Ectodermal cell (in vitro differentiated cells): ENCODE measurements around the gene TPSB2.
"Not testable (repeated sequence)": the region's sequence is repeated elsewhere in the genome, so short reads cannot be mapped to it uniquely, and the experiment has no call there.

Experiments
- H3K27ac ChIP-seq: 2 replicates; pipeline ENCODE4 v1.7.0; 2013; ENCODE audit warnings: mild to moderate bottlenecking, low read depth, low read length; ENCODE audit not compliant: insufficient read depth, poor library complexity, severe bottlenecking
- H3K27me3 ChIP-seq: 2 replicates; pipeline ENCODE4 v1.7.0; 2013; ENCODE audit warnings: mild to moderate bottlenecking, low read length; ENCODE audit not compliant: insufficient read depth, control insufficient read depth, poor library complexity, severe bottlenecking
- H3K36me3 ChIP-seq: one replicate; pipeline ENCODE4 v1.7.0; 2013; ENCODE audit warnings: low read length; ENCODE audit not compliant: control insufficient read depth, insufficient read depth
- H3K4me1 ChIP-seq: one replicate; pipeline ENCODE4 v1.7.0; 2013; ENCODE audit warnings: low read length; ENCODE audit not compliant: control insufficient read depth, insufficient read depth
- H3K4me3 ChIP-seq: 2 replicates; pipeline ENCODE4 v1.7.0; 2013; ENCODE audit warnings: low read depth, low read length, control low read depth; ENCODE audit not compliant: insufficient read depth
- H3K9me3 ChIP-seq: 2 replicates; pipeline ENCODE4 v1.7.0; 2013; ENCODE audit warnings: mild to moderate bottlenecking, low read length, moderate library complexity; ENCODE audit not compliant: control insufficient read depth
- WGBS, 2 experiments: methylation state at CpG; one replicate each; pipeline ENCODE4 v1.1.7; 2013; ENCODE audit warnings: missing lambda C conversion rate in 2 of 2; 5-methylcytosine and 5-hydroxymethylcytosine counted together

TPSB2 gene

DNA sequence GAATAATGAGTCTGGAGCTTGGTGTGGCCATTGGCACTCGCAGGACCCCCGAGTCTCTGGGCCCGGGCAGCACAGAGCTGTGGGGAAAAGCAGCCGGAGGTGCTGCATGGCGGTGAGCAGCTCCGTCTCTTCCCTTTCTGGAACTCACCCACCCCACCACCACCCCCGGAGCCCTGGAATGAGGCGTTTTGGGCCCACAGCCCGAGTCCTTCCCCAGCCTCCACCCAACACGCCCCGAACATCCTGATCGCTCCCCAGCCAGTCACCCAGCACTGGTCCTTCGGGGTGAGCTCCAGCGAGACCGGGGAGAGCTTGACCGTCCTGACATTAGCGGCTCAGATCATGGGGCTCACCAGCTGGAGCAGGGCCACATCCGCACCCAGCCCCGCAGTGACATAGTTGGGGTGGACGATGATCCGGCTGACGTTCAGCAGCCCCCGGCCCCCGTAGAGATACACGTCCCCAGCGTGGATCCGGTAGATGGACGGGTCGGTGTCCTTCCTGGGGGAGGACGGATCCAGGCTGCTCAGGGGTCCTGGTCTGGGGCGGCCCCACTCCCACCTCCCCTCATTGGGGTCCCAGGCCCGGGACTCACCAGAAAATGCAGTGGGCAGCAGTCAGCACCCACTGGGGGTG, 32.3 kb upstream of the TPSB2 start:
- 92 to 94% methylated on average over 32 of the region's 32 CpGs for WGBS, 2 experiments
- Histone ChIP-seq H3K4me3 (no peak overlapping the region), H3K9me3 (no peaks in the 10 kb centered on the region), H3K36me3 (no peaks in the 10 kb centered on the region), H3K4me1 (peaks cover 5% of the 10 kb centered on the region), H3K27me3 (peaks cover 47% of the 10 kb centered on the region), H3K27ac (no peak overlapping the region)

DNA sequence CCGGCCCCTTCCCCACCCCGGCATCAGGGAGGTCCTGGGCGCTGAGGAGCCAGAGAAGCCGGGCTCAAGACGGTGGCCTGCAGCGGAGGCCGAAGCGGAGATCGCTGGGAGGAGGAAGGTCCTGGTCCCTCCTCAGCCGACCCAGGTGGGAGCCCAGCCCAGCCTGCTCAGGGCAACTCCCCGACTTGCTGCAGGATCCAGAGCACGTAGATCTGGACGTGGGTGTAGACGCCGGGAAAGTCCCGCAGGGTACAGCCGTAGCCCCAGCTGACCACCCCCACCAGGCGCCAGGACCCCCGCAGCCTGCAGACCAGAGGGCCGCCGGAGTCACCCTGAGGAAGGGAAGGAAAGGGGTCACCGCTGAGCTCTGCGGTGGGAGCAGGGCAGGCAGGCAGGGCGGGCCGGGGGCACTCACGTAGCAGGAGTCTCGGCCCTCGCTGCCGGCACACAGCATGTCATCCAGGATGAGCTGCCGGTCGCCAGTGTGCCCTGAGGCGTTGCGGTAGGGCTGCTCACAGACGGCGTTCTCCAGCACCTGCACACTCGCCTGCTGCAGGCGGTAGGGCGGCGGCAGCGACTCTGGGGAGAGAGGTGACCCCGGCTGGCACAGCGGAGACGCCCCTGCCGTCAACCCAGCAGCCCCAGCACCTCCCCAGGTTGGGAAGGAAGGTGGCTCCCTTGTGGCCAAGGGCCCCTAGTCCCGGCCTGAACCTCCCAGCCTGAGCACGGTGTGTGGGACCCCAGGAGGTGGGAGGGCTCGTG, 31.3 kb upstream of the TPSB2 start:
- H3K27ac ChIP-seq = no peak overlapping the region
- 49 to 50% methylated on average over 47 of the region's 47 CpGs for WGBS, 2 experiments
- H3K27me3 ChIP-seq = peaks cover 47% of the 10 kb centered on the region
- H3K4me3 ChIP-seq = no peak overlapping the region
- H3K36me3 ChIP-seq = no peaks in the 10 kb centered on the region
- H3K4me1 ChIP-seq = peaks cover 5% of the 10 kb centered on the region
- H3K9me3 ChIP-seq = no peaks in the 10 kb centered on the region

DNA sequence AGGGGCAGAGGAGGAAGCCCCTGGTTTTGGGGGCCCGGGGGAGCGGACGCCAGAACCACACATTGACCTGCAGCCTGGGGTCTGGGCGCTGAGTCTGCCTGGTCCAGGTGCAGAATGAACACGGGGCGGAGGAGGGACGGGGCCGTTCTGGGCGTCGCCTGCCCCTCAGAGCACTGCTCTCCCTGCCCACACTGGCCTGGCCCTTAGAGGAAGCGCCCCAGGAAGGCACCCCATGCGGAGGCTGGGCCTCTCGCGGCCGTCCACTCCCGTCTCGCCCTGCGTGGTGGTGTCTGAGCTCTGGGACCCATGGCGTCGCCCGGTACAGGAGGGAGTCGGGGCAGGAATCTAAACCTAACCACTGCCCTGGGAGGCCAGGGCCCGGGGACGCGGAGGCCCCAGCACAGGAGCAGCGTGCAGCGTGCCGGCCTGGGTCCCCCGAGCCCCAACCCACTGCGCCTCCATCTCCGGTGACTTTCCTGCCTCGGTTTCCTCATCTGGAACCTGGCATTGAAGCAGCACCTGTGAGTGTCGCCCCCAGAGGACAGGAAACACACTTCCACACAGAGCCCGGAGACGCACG, 30.2 kb upstream of the TPSB2 start:
- Histone ChIP-seq H3K9me3 (no peaks in the 10 kb centered on the region), H3K36me3 (no peaks in the 10 kb centered on the region), H3K27me3 (peaks cover 44% of the 10 kb centered on the region), H3K4me3 (no peak overlapping the region), H3K4me1 (peaks cover 5% of the 10 kb centered on the region), H3K27ac (no peak overlapping the region)
- 87 to 88% methylated on average over 36 of the region's 36 CpGs for WGBS, 2 experiments

DNA sequence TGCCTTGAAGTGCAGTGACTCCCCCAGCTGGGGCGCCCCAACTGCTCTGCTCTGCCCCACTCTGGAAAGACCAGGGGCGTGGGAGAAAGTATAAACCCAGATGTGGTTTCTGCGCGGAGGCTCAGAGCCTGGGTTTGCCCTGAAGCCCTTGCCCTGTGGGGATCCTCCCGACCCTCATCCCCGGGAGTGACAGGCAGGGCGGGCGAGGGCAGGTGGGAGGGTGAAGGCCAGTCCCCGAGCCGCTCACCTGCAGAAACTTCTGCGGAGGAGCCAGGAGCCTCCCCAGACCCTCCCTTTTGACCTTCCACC, 29.7 kb upstream of the TPSB2 start:
- WGBS, 2 experiments = 59% methylated on average over 11 of the region's 11 CpGs
- Histone ChIP-seq H3K36me3 (no peaks in the 10 kb centered on the region), H3K4me3 (no peak overlapping the region), H3K9me3 (no peaks in the 10 kb centered on the region), H3K27me3 (peaks cover 44% of the 10 kb centered on the region), H3K27ac (no peak overlapping the region), H3K4me1 (peaks cover 5% of the 10 kb centered on the region)

DNA sequence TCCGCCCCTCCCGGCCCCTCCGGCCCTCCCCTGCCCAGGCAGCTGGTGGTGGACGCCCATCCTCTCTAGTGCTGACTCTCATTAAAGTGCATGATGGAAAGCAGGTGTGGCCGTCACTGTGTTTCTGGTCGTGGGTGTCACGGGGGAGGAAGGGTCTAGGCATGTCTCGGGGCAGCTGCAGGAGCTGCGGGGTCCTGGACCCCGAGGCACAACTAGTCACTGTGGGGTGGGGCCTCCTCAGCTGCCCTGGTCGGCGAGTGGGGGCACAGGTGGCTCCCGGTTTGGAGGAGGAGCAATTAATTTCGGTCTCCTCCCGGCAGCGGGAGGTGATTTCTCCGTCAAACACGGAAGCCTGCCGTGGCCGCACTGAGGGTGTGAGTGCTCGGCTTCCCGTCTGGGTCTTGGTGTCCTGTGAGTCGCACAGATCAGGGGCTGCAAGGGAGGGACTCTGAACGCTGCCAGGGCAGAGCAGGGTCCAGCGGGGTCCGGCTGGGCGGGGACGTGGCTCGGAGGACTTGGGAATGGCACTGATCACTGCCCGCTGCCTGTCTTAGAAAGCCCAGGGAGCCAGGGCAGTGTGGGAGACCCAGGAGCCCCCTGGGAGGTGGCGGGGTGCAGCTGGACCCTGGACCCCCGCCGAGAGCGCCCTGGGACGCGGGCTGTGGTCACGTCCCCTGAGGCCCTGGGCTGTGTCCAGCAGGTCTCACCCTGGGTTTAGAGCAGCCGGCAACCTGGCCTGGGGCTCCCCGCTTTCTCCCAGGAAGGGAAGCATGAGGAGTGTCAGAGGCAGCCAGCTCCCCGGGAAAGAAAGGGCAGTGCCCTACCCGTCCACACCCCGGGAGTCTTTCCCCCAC, 29.1 kb upstream of the TPSB2 start:
- H3K4me1 ChIP-seq = peaks cover 5% of the 10 kb centered on the region
- H3K4me3 ChIP-seq = no peak overlapping the region
- no peaks in the 10 kb centered on the region for H3K36me3 ChIP-seq
- peaks cover 44% of the 10 kb centered on the region for H3K27me3 ChIP-seq
- no peaks in the 10 kb centered on the region for H3K9me3 ChIP-seq
- 41 to 43% methylated on average over 42 of the region's 42 CpGs for WGBS, 2 experiments
- no peak overlapping the region for H3K27ac ChIP-seq

DNA sequence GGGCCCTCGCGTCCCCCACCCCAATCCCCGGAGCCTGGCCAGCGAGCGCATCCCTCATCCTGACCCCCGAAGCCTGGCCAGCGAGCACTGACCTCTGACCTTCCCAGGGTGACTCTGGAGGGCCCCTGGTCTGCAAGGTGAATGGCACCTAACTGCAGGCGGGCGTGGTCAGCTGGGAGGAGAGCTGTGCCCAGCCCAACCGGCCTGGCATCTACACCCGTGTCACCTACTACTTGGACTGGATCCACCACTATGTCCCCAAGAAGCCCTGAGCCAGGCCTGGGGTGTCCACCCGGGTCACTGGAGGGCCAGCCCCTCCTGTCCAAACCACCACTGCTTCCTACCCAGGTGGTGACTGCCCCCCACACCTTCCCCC, 28.2 kb upstream of the TPSB2 start:
- Histone ChIP-seq H3K27ac (no peak overlapping the region), H3K4me3 (no peak overlapping the region), H3K27me3 (peaks cover 45% of the 10 kb centered on the region), H3K4me1 (peaks cover 5% of the 10 kb centered on the region), H3K9me3 (no peaks in the 10 kb centered on the region), H3K36me3 (no peaks in the 10 kb centered on the region)
- 88 to 89% methylated on average over 12 of the region's 12 CpGs for WGBS, 2 experiments

GRCh38 chr16:1257561-1258224, 27.7 kb upstream of the TPSB2 start:
- no peak overlapping the region for H3K27ac ChIP-seq
- no peaks in the 10 kb centered on the region for H3K9me3 ChIP-seq
- peaks cover 48% of the 10 kb centered on the region for H3K27me3 ChIP-seq
- no peak overlapping the region for H3K4me3 ChIP-seq
- peaks cover 5% of the 10 kb centered on the region for H3K4me1 ChIP-seq
- H3K36me3 ChIP-seq = no peaks in the 10 kb centered on the region
- 88 to 89% methylated on average over 34 of the region's 34 CpGs for WGBS, 2 experiments

DNA sequence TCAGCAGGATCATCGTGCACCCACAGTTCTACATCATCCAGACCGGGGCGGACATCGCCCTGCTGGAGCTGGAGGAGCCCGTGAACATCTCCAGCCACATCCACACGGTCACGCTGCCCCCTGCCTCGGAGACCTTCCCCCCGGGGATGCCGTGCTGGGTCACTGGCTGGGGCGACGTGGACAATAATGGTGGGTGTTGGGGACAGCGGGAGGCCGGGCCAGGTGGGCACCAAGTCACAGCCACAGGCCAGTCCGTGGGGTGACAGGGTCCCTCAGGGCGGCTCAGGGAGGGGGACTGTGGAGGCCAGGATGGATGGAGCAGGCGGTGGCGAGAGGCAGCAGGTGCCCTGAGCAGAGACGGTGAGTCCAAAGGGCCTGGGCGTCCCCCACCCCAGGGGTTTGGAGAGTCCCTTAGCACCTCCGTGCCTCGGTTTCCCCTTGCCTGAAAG, 26.9 kb upstream of the TPSB2 start:
- 93 to 94% methylated on average over 22 of the region's 22 CpGs for WGBS, 2 experiments
- H3K27ac ChIP-seq = no peak overlapping the region
- H3K4me3 ChIP-seq = no peak overlapping the region
- H3K36me3 ChIP-seq = no peaks in the 10 kb centered on the region
- peaks cover 40% of the 10 kb centered on the region for H3K27me3 ChIP-seq
- peaks cover 5% of the 10 kb centered on the region for H3K4me1 ChIP-seq
- H3K9me3 ChIP-seq = no peaks in the 10 kb centered on the region

GRCh38 chr16:1256296-1256873, 26.4 kb upstream of the TPSB2 start:
- H3K36me3 ChIP-seq, H3K4me3 ChIP-seq, H3K9me3 ChIP-seq, H3K4me1 ChIP-seq, H3K27ac ChIP-seq: not testable (repeated sequence)
- peaks cover 35% of the 10 kb centered on the region for H3K27me3 ChIP-seq
- 92% methylated on average over 23 of the region's 23 CpGs for WGBS, 2 experiments
